UCSD-AML1 (cell line): ENCODE measurements around the gene VRTN.
"Not testable (repeated sequence)": the region's sequence is repeated elsewhere in the genome, so short reads cannot be mapped to it uniquely, and the experiment has no call there.

Source experiments
- DNase-seq: peaks from one replicate; lab custom pipeline; 2025; ENCODE audit not compliant: unreplicated experiment; lab: John Stamatoyannopoulos, UW

Gene VRTN

GRCh38 chr14:74348241-74348734 lies at the start of gene VRTN:
Gene VRTN (plus strand): TSS chr14:74348471. CDS start chr14:74356784, 8,313 bp downstream.
- no peak for DNase-seq

- DNase-seq, result peak; percentile 53
Observed at GRCh38 chr14:74299061-74299545, 49.2 kb upstream of the VRTN start.

GRCh38 chr14:74301594-74302151 lies 46.6 kb upstream of the VRTN start:
- no peak for DNase-seq

- DNase-seq, result no peak
Observed at GRCh38 chr14:74302152-74302628, 46.1 kb upstream of the VRTN start.

- peak; percentile 95 for DNase-seq
Observed at GRCh38 chr14:74302634-74303569, 45.4 kb upstream of the VRTN start, which contains the start of gene ABCD4. Gene ABCD4 (minus strand): TSS chr14:74302934. CDS start chr14:74302912, 22 bp downstream.

GRCh38 chr14:74308695-74309094 lies 39.6 kb upstream of the VRTN start:
- DNase-seq, result no peak

- DNase-seq, result no peak
Observed at GRCh38 chr14:74309125-74310022, 38.9 kb upstream of the VRTN start.

GRCh38 chr14:74312161-74312560 lies 36.1 kb upstream of the VRTN start:
- DNase-seq, result no peak

- DNase-seq, result no peak
Observed at GRCh38 chr14:74313601-74314000, 34.7 kb upstream of the VRTN start.

GRCh38 chr14:74314576-74314975 lies 33.7 kb upstream of the VRTN start:
- DNase-seq, result no peak

- DNase-seq, result no peak
Observed at GRCh38 chr14:74324931-74325361, 23.3 kb upstream of the VRTN start.

GRCh38 chr14:74325446-74325845 lies 22.8 kb upstream of the VRTN start:
- no peak for DNase-seq

- DNase-seq, result no peak
Observed at GRCh38 chr14:74326369-74327152, 21.7 kb upstream of the VRTN start.

GRCh38 chr14:74329950-74330552 lies 18.2 kb upstream of the VRTN start:
- DNase-seq, result not testable (repeated sequence)

GRCh38 chr14:74333909-74334308 lies 14.4 kb upstream of the VRTN start:
- no peak for DNase-seq

GRCh38 chr14:74346341-74346740 lies 1.9 kb upstream of the VRTN start:
- no peak for DNase-seq

- DNase-seq, result no peak
Observed at GRCh38 chr14:74347097-74347794, 1.0 kb upstream of the VRTN start.

- DNase-seq, result no peak
Observed at GRCh38 chr14:74347795-74348100, 523 bp upstream of the VRTN start.
